DND-41 (cell line): ENCODE results near the gene SCN8A.

ENCODE experiments used
- EZH2 ChIP-seq: IDR thresholded peaks from 3 replicates; pipeline ENCODE4 v1.6.1; 2012; ENCODE audit warnings: borderline replicate concordance, low read depth, mild to moderate bottlenecking, moderate library complexity, low read length, inconsistent platforms; ENCODE audit not compliant: severe bottlenecking
- TF ChIP-seq, protein P1 (sequence below): IDR thresholded peaks from 2 replicates; pipeline ENCODE4 v1.5.1; 2012; ENCODE audit warnings: borderline replicate concordance, low read length, moderate library complexity, mild to moderate bottlenecking; ENCODE audit not compliant: poor library complexity, severe bottlenecking; ENCODE audit errors: extremely low read depth

GRCh38 chr12:51675071-51675803 is 84.2 kb downstream of the SCN8A start:
- TF ChIP-seq, protein P1, sequence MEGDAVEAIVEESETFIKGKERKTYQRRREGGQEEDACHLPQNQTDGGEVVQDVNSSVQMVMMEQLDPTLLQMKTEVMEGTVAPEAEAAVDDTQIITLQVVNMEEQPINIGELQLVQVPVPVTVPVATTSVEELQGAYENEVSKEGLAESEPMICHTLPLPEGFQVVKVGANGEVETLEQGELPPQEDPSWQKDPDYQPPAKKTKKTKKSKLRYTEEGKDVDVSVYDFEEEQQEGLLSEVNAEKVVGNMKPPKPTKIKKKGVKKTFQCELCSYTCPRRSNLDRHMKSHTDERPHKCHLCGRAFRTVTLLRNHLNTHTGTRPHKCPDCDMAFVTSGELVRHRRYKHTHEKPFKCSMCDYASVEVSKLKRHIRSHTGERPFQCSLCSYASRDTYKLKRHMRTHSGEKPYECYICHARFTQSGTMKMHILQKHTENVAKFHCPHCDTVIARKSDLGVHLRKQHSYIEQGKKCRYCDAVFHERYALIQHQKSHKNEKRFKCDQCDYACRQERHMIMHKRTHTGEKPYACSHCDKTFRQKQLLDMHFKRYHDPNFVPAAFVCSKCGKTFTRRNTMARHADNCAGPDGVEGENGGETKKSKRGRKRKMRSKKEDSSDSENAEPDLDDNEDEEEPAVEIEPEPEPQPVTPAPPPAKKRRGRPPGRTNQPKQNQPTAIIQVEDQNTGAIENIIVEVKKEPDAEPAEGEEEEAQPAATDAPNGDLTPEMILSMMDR = no peak
- TF ChIP-seq EZH2 = no peak
